K562 (cell line): ENCODE data around the gene RECQL5. TPM values are rescaled to one million over a fixed set of nuclear protein-coding genes. Genes with fewer than 3 reads are reported as not detected.

Source experiments
- ATAC-seq: fragments of 200-7000 bp; cut with Tn5 transposase; 3 replicates; pipeline ENCODE4 v1.9.1; 2020; ENCODE audit warnings: moderate library complexity
- BruUV-seq: library from RNA; stranded (reverse); fragments of 400-500 nt; replicated peaks from 2 replicates; lab custom pipeline; 2021; lab: Mats Ljungman, UMichigan
- CTCF ChIA-PET: fragments of 300-600 bp; formaldehyde crosslinking; extraction: SDS; loops from one replicate; lab custom pipeline; 2021; ENCODE audit warnings: low intra/inter-chr PET ratio; lab: Yijun Ruan, JAX
- POLR2A ChIA-PET: fragments of 300-600, 350-650 bp; sonication (Branson Sonifier 250); formaldehyde crosslinking; extraction: SDS; loops from one replicate; lab custom pipeline; 2021; ENCODE audit warnings: antibody characterized with exemption, inconsistent platforms; lab: Yijun Ruan, JAX
- DNase-seq, 4 experiments: peaks; one replicate each; pipeline versions ENCODE4 v3.0.0 to v3.0.0-alpha.2; 2011 to 2018; ENCODE audit warnings: low spot score in 3 of 4, mixed read lengths in 3 of 4; ENCODE audit errors: extremely low read depth in 1 of 4
- FAIRE-seq: peaks from 2 replicates; lab custom pipeline; 2011; peaks lifted over from hg19 to GRCh38; lab: Jason Lieb, UNC
- H2AFZ ChIP-seq: 2 replicates; pipeline ENCODE4 v1.6.0; 2011; ENCODE audit warnings: low read depth, low read length, control low read depth, inconsistent platforms
- H3K27ac ChIP-seq: fragments of 200-600 bp; 3 replicates; pipeline ENCODE4 v1.8.0; 2011; ENCODE audit warnings: low read depth, mild to moderate bottlenecking, control low read depth, inconsistent platforms, low read length, moderate library complexity, mixed read lengths; ENCODE audit errors: extremely low read depth
- H3K27me3 ChIP-seq, 2 experiments: fragments of 300-600 bp in 1 of 2; 2 replicates in 1 of 2; 3 replicates in 1 of 2; pipeline versions ENCODE4 v1.6.0 to v1.8.0; 2011; ENCODE audit warnings: inconsistent platforms in 2 of 2, low read length in 2 of 2, mild to moderate bottlenecking in 1 of 2, mixed read lengths in 1 of 2, moderate library complexity in 1 of 2; ENCODE audit not compliant: control insufficient read depth in 2 of 2, insufficient read depth in 2 of 2
- H3K36me3 ChIP-seq: fragments of 300-600 bp; 3 replicates; pipeline ENCODE4 v1.8.0; 2011; ENCODE audit warnings: mild to moderate bottlenecking, low read length, inconsistent platforms; ENCODE audit not compliant: control insufficient read depth, insufficient read depth
- H3K4me1 ChIP-seq, 2 experiments: fragments of 200-600 bp in 1 of 2; replicated peaks in 1 of 2; 2 replicates in 1 of 2; 3 replicates in 1 of 2; pipeline versions ENCODE4 v1.5.1 to v1.8.0; 2011; ENCODE audit warnings: inconsistent platforms in 2 of 2, low read length in 2 of 2, mild to moderate bottlenecking in 1 of 2, mixed read lengths in 1 of 2, moderate library complexity in 1 of 2; ENCODE audit not compliant: control insufficient read depth in 2 of 2, insufficient read depth in 2 of 2
- H3K4me2 ChIP-seq: 2 replicates; pipeline ENCODE4 v1.6.1; 2011; ENCODE audit warnings: low read length, control low read depth, inconsistent platforms, mixed read lengths; ENCODE audit not compliant: insufficient read depth
- H3K4me3 ChIP-seq: fragments of 200-600 bp; sonication (generic), shearing (Covaris generic); 2 replicates; pipeline ENCODE4 v1.5.1; 2016; ENCODE audit warnings: control low read depth, inconsistent platforms
- H3K79me2 ChIP-seq: fragments of 200-600 bp; 3 replicates; pipeline ENCODE4 v1.8.0; 2011; ENCODE audit warnings: low read length, inconsistent platforms; ENCODE audit not compliant: control insufficient read depth, insufficient read depth
- H3K9ac ChIP-seq, 2 experiments: 2 replicates each; pipeline versions ENCODE4 v1.6.0 to v1.6.1; 2011; ENCODE audit warnings: low read depth in 2 of 2, low read length in 2 of 2, control low read depth in 1 of 2, inconsistent platforms in 1 of 2, mild to moderate bottlenecking in 1 of 2, mixed read lengths in 1 of 2; ENCODE audit not compliant: insufficient read depth in 1 of 2
- H3K9me1 ChIP-seq: one replicate; pipeline ENCODE4 v1.6.0; 2011; ENCODE audit warnings: inconsistent platforms, mild to moderate bottlenecking, low read length, moderate library complexity; ENCODE audit not compliant: control insufficient read depth, insufficient read depth
- H3K9me3 ChIP-seq: replicated peaks from 2 replicates; pipeline ENCODE4 v1.5.1; 2011; ENCODE audit warnings: low read depth, low read length, inconsistent platforms; ENCODE audit not compliant: control insufficient read depth, insufficient read depth
- H4K20me1 ChIP-seq: replicated peaks from 2 replicates; pipeline ENCODE4 v1.6.1; 2011; ENCODE audit warnings: low read length, inconsistent platforms, mixed read lengths; ENCODE audit not compliant: control insufficient read depth, insufficient read depth
- DMBX1 ChIP-seq: fragments of 250-450 bp; sonication (Bioruptor Pico); IDR thresholded peaks from 2 replicates; pipeline ENCODE4 v1.8.0; 2022; ENCODE audit warnings: inconsistent platforms, mild to moderate bottlenecking, moderate library complexity, borderline replicate concordance
- FUS ChIP-seq: fragments of 200-400 bp; formaldehyde crosslinking; optimal IDR thresholded peaks from 2 replicates; pipeline ENCODE3; 2017; ENCODE audit warnings: low read depth, low read length
- MAFG ChIP-seq: fragments of 450-650 bp; conservative IDR thresholded peaks from 2 replicates; pipeline ENCODE4 v1.6.1; 2016; ENCODE audit warnings: missing genetic modification characterization, missing compliant biosample characterization
- MGA ChIP-seq: fragments of 450-650 bp; IDR thresholded peaks from 2 replicates; pipeline ENCODE4 v1.6.1; 2016; ENCODE audit warnings: mild to moderate bottlenecking, moderate library complexity
- PTRF ChIP-seq: fragments of 450-650 bp; IDR thresholded peaks from 2 replicates; pipeline ENCODE4 v1.6.1; 2016; ENCODE audit warnings: mild to moderate bottlenecking, missing genetic modification characterization, missing compliant biosample characterization
- TAF9B ChIP-seq: fragments of 450-650 bp; IDR thresholded peaks from 2 replicates; pipeline ENCODE4 v1.6.1; 2018; ENCODE audit warnings: mild to moderate bottlenecking; ENCODE audit not compliant: partially characterized antibody
- WGBS: fragments of 100-300 bp; shearing (Covaris generic); methylation state at CpG from one replicate; pipeline ENCODE4 v1.1.6; 2016; ENCODE audit warnings: low coverage, mixed read lengths; ENCODE audit not compliant: insufficient coverage; ENCODE audit errors: missing lambda C conversion rate; 5-methylcytosine and 5-hydroxymethylcytosine counted together
- in situ Hi-C: fragments of 300-500 bp; cut with MboI; formaldehyde crosslinking; loops from 4 replicates; pipeline ENCODE4 v1.15.0; 2018; ENCODE audit warnings: inconsistent platforms, mixed read lengths
- intact Hi-C: fragments of 100-400 bp; cut with micrococcal nuclease; formaldehyde crosslinking; loops from 2 replicates; pipeline ENCODE4 v1.14.2; 2022
- polyA plus RNA-seq, 8 experiments: library from polyadenylated mRNA; depleted of rRNA in 4 of 8; stranded (reverse) in 5 of 8; unstranded in 3 of 8; fragments of >200 nt; fragmentation: Nextera tagmentation in 2 of 8; fragmentation: Illumina TruSeq in 1 of 8; extraction: Ambion mirVana in 2 of 8; extraction: Trizol in 1 of 8; gene quantifications; 2 replicates each; pipeline versions ENCODE4 v1.2.1 to v1.2.3, GENCODE V29; 2011 to 2014; ENCODE audit warnings: inconsistent platforms in 1 of 8, missing spikeins in 1 of 8
- total RNA-seq, 7 experiments: library from RNA; depleted of rRNA in 6 of 7; stranded (reverse); fragments of >200 nt in 6 of 7; fragmentation: Illumina TruSeq in 2 of 7; extraction: Trizol in 2 of 7; gene quantifications; 2 replicates each; pipeline versions ENCODE4 v1.2.1 to v1.2.3, GENCODE V29; 2011 to 2021; ENCODE audit warnings: low replicate concordance in 1 of 7
- TF ChIP-seq, protein P1 (sequence below): fragments of 250-450 bp; sonication (Bioruptor Pico); IDR thresholded peaks from 2 replicates; pipeline ENCODE4 v1.5.0; 2021; ENCODE audit warnings: mild to moderate bottlenecking, moderate library complexity

The RECQL5 gene
- total and polyA plus RNA-seq, 9 of the 15 experiments (the other 6 are each of a cell fraction or from before 2014, with no cell fraction given), result 4.1 to 34.8 (median 16.4) TPM

- Histone ChIP-seq H3K9me3 (no peaks in the 10 kb centered on the region), H4K20me1 (peaks cover 7% of the 10 kb centered on the region; the same call in 1 of the 2 replicates), H3K9ac (peak overlapping the region in 1 of 2 experiments; percentile 22; a peak in 1 of 4 replicates), H3K27me3 (no peaks in the 10 kb centered on the region; a peak in 1 of 5 replicates), H3K9me1 (no peaks in the 10 kb centered on the region), H3K36me3 (peaks cover 4% of the 10 kb centered on the region; the same call in 2 of the 3 replicates), H3K4me3 (no peak overlapping the region), H3K4me2 (no peak overlapping the region), H3K79me2 (no peaks in the 10 kb centered on the region), H3K4me1 (peaks cover 17 to 72% of the 10 kb centered on the region in 2 experiments), H3K27ac (no peak overlapping the region), H2AFZ (no peak overlapping the region)
- intact Hi-C loops (no loop called here), in situ Hi-C loops (no loop called here)
- POLR2A ChIA-PET, result interaction anchor here (0.6 to 2.0 kb wide), 3 partner anchors 147 to 151 kb away, joined by 3 to 4 read pairs (median 4); no protein-coding TSS in a partner anchor
- no peak for ATAC-seq
- no peak for DNase-seq
- CTCF ChIA-PET, result no interaction called here
- no TSS peak for BruUV-seq
- 73% methylated on average over 12 of the region's 14 CpGs for WGBS
- no peak for FAIRE-seq
- TF ChIP-seq FUS (no peak), DMBX1 (CRISPR knock-in tag) (no peak), MAFG (no peak), PTRF (no peak), TAF9B (no peak), MGA (no peak)
- TF ChIP-seq, protein P1, sequence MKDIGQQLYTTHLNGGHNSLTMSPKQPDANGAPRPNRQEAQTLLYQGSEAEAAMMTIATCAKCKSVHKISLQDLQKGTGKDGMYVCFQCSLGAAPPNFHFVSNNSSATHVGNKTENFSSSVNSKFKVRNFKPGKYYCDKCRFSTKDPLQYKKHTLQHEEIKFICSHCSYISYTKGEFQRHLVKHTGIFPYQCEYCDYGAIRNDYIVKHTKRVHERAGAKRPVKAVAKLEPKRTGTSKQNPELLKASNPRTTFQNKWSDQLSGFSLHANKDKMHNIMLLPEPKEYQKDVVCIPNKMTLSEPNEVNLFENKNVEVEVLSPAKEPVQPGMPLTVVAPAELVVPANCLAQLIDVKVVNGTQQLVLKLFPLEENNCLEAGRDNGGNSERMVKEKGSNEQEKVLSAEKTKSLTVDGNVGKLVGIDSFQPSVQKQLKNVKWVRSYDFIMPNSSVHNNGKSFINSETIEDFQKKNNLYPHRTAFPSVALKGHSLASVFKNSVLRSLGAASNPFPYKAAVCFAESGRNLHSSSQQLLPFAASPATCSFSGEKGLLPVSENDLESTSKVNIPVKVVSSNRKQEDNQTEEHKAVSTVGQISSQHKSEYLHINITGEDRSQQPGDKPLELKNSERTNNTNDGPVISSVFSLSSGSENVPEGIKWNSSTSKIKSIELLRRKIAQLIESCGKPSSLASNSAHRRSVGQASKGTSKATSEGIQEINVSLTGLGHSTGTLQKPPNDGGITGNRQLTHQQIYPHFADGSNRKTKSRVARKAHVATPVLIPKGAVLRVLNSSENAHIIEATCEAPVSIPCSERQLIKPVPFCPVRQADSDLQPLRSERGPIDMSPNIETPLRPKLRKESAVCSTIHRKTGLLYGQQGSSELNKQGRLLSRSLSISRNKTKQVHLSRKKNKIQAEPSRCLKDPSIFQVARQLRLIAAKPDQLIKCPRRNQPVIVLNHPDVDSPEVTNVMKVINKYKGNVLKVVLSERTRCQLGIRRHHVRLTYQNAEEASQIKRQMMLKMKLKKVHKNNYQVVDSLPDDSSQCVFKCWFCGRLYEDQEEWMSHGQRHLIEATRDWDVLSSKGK (CRISPR knock-in tag), result no peak
Measured at GRCh38 chr17:75629157-75629556, 37.8 kb downstream of the RECQL5 start.
